H9 (cell line): ENCODE data around the gene SNX30. TPM values are rescaled to one million over a fixed set of nuclear protein-coding genes. Genes with fewer than 3 reads are reported as not detected.

ENCODE experiments used
- DNase-seq: peaks from one replicate; pipeline ENCODE4 v3.0.0-alpha.2; 2017
- H2AFZ ChIP-seq: one replicate; pipeline ENCODE4 v1.6.1; 2013; ENCODE audit warnings: mild to moderate bottlenecking, low read length, control low read depth, moderate library complexity
- H2AK5ac ChIP-seq: 2 replicates; pipeline ENCODE4 v1.6.1; 2013; ENCODE audit warnings: low read length, control low read depth, mixed read lengths; ENCODE audit not compliant: insufficient read length
- H2BK120ac ChIP-seq: one replicate; pipeline ENCODE4 v1.6.1; 2013; ENCODE audit warnings: low read depth, mild to moderate bottlenecking, low read length, control low read depth, inconsistent platforms; ENCODE audit not compliant: poor library complexity, severe bottlenecking
- H2BK12ac ChIP-seq: 2 replicates; pipeline ENCODE4 v1.6.1; 2013; ENCODE audit warnings: low read length, control low read depth, mixed read lengths, low read depth; ENCODE audit not compliant: insufficient read length
- H2BK15ac ChIP-seq: 2 replicates; pipeline ENCODE4 v1.6.1; 2013; ENCODE audit warnings: low read depth, low read length, control low read depth
- H2BK20ac ChIP-seq: one replicate; pipeline ENCODE4 v1.6.1; 2013; ENCODE audit warnings: low read depth, mild to moderate bottlenecking, low read length, control low read depth, inconsistent platforms; ENCODE audit not compliant: poor library complexity, severe bottlenecking
- H2BK5ac ChIP-seq: 2 replicates; pipeline ENCODE4 v1.6.1; 2013; ENCODE audit warnings: low read length, control low read depth, mixed read lengths; ENCODE audit not compliant: insufficient read length
- H3K14ac ChIP-seq: 2 replicates; pipeline ENCODE4 v1.6.1; 2013; ENCODE audit warnings: low read length, control low read depth; ENCODE audit not compliant: insufficient read depth
- H3K18ac ChIP-seq: 2 replicates; pipeline ENCODE4 v1.6.1; 2013; ENCODE audit warnings: low read depth, mild to moderate bottlenecking, mixed read lengths, low read length, control low read depth; ENCODE audit not compliant: insufficient read length
- H3K23ac ChIP-seq: 2 replicates; pipeline ENCODE4 v1.6.1; 2013; ENCODE audit warnings: low read length, control low read depth, mixed read lengths, low read depth; ENCODE audit not compliant: insufficient read length
- H3K23me2 ChIP-seq: 2 replicates; pipeline ENCODE4 v1.6.1; 2013; ENCODE audit warnings: low read depth, mild to moderate bottlenecking, mixed read lengths, low read length, control low read depth; ENCODE audit not compliant: insufficient read length, poor library complexity, severe bottlenecking
- H3K27ac ChIP-seq: 2 replicates; pipeline ENCODE4 v1.5.1; 2013; ENCODE audit warnings: low read length, control low read depth, mixed read lengths, low read depth; ENCODE audit not compliant: insufficient read length
- H3K27me3 ChIP-seq: 2 replicates; pipeline ENCODE4 v1.6.1; 2013; ENCODE audit warnings: low read length, control low read depth, inconsistent platforms; ENCODE audit not compliant: insufficient read depth
- H3K4ac ChIP-seq: 2 replicates; pipeline ENCODE4 v1.6.1; 2013; ENCODE audit warnings: low read depth, mild to moderate bottlenecking, control low read depth, inconsistent platforms, low read length, moderate library complexity
- H3K4me1 ChIP-seq: 2 replicates; pipeline ENCODE4 v1.6.1; 2013; ENCODE audit warnings: low read length, control low read depth, inconsistent platforms; ENCODE audit not compliant: insufficient read depth
- H3K4me2 ChIP-seq: 2 replicates; pipeline ENCODE4 v1.6.1; 2013; ENCODE audit warnings: low read length, control low read depth, mixed read lengths; ENCODE audit not compliant: insufficient read length, insufficient read depth
- H3K56ac ChIP-seq: 2 replicates; pipeline ENCODE4 v1.6.1; 2013; ENCODE audit warnings: low read depth, mild to moderate bottlenecking, mixed read lengths, low read length, control low read depth; ENCODE audit not compliant: insufficient read length
- H3K79me1 ChIP-seq: 2 replicates; pipeline ENCODE4 v1.6.1; 2013; ENCODE audit warnings: low read depth, mild to moderate bottlenecking, moderate library complexity, low read length, control low read depth, inconsistent platforms; ENCODE audit not compliant: insufficient read depth, poor library complexity, severe bottlenecking
- H3K79me2 ChIP-seq: 2 replicates; pipeline ENCODE4 v1.6.1; 2013; ENCODE audit warnings: low read length, control low read depth, inconsistent platforms; ENCODE audit not compliant: insufficient read depth
- H3K9ac ChIP-seq: 2 replicates; pipeline ENCODE4 v1.6.1; 2013; ENCODE audit warnings: low read length, control low read depth, mixed read lengths; ENCODE audit not compliant: insufficient read length; ENCODE audit errors: extremely low read depth
- H3K9me3 ChIP-seq: one replicate; pipeline ENCODE4 v1.6.1; 2013; ENCODE audit warnings: low read depth, low read length, inconsistent platforms; ENCODE audit not compliant: control insufficient read depth
- H3T11ph ChIP-seq: one replicate; pipeline ENCODE4 v1.6.1; 2013; ENCODE audit warnings: mild to moderate bottlenecking, low read length, control low read depth, inconsistent platforms
- H4K20me1 ChIP-seq: one replicate; pipeline ENCODE4 v1.6.1; 2013; ENCODE audit not compliant: control insufficient read depth, insufficient read length, insufficient read depth
- H4K5ac ChIP-seq: 2 replicates; pipeline ENCODE4 v1.6.1; 2013; ENCODE audit warnings: low read depth, mild to moderate bottlenecking, mixed read lengths, low read length, control low read depth; ENCODE audit not compliant: insufficient read length
- H4K8ac ChIP-seq: replicated peaks from 2 replicates; pipeline ENCODE4 v1.6.1; 2013; ENCODE audit warnings: low read length, control low read depth, mixed read lengths, low read depth; ENCODE audit not compliant: insufficient read length
- H4K91ac ChIP-seq: 2 replicates; pipeline ENCODE4 v1.6.1; 2013; ENCODE audit warnings: low read depth, mild to moderate bottlenecking, moderate library complexity, mixed read lengths, low read length, control low read depth; ENCODE audit not compliant: insufficient read length
- H3K27ac Mint-ChIP-seq, 3 experiments: 2 replicates in 2 of 3; 3 replicates in 1 of 3; pipeline ENCODE4 v1.8.0; 2020 to 2021; ENCODE audit warnings: mixed read lengths in 3 of 3, mild to moderate bottlenecking in 1 of 3, moderate library complexity in 1 of 3
- H3K27me3 Mint-ChIP-seq: 2 replicates; pipeline ENCODE4 v1.8.0; 2021; ENCODE audit warnings: low read depth, mild to moderate bottlenecking, moderate library complexity, mixed read lengths
- H3K36me3 Mint-ChIP-seq, 3 experiments: 2 replicates in 2 of 3; 3 replicates in 1 of 3; pipeline ENCODE4 v1.8.0; 2020 to 2021; ENCODE audit warnings: low read depth in 3 of 3, mixed read lengths in 3 of 3; ENCODE audit not compliant: insufficient read depth in 1 of 3
- H3K4me1 Mint-ChIP-seq, 2 experiments: 2 replicates each; pipeline ENCODE4 v1.8.0; 2020; ENCODE audit warnings: mixed read lengths in 2 of 2
- H3K4me3 Mint-ChIP-seq, 2 experiments: 2 replicates in 1 of 2; 3 replicates in 1 of 2; pipeline ENCODE4 v1.8.0; 2020 to 2021; ENCODE audit warnings: mild to moderate bottlenecking in 2 of 2, mixed read lengths in 2 of 2, moderate library complexity in 1 of 2
- H3K9me3 Mint-ChIP-seq, 2 experiments: 2 replicates in 1 of 2; 3 replicates in 1 of 2; pipeline ENCODE4 v1.8.0; 2020; ENCODE audit warnings: mild to moderate bottlenecking in 2 of 2, mixed read lengths in 2 of 2, moderate library complexity in 1 of 2
- WGBS: extraction: QIAGEN DNeasy Blood & Tissue Kit; methylation state at CpG from one replicate; pipeline ENCODE4 v1.1.7; 2013; ENCODE audit warnings: missing lambda C conversion rate, low lambda C conversion rate, mixed read lengths; ENCODE audit not compliant: insufficient read length; ENCODE audit errors: extremely low coverage; 5-methylcytosine and 5-hydroxymethylcytosine counted together
- total RNA-seq: library from RNA; stranded (reverse); gene quantifications from 2 replicates; pipeline ENCODE4 v1.2.1, GENCODE V29; 2021
- TF ChIP-seq, protein P1 (sequence below): fragments of 200-600 bp; sonication (generic); conservative IDR thresholded peaks from 3 replicates; pipeline ENCODE4 v1.8.0; 2021; ENCODE audit warnings: antibody characterized with exemption, mild to moderate bottlenecking

SNX30 gene
- total RNA-seq, 1 experiment from 2014 or later: 10.3 TPM

DNA sequence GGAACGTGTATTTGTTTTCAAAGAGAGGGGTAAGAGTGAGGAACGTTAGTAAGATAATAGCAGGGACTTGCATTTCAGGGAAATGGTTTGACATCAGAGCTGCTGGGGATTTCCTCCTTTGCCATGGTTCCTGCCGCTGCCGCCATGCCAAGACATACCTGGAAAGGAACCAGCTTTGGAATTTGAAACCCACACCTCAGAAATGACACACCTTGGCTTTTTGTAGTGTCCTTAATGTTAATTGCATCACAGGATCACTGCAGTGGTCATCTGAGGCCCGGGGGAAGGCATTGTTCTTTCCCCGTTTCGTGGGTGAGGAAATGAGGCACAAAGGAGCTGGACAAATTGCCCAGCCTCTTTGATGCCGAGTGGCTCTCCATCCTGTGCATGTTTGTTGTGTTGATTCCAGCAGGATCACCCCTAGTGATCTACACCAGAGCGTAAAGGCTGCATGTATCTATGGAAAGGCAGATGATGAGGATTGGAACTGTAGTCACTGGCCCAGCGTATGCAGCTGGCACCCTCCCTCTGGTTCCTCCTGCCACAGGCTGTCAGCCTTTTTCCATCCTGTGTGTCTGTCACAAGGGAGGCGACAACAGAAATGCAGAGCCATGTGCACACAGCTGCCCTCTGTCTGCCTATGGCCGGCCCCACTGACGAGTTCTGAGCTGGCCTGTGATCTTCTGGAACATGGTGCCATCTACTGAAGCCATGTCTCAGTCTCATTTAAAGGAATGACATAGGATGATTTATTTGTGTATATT, 102.4 kb downstream of the SNX30 start:
- Histone ChIP-seq H3K27me3 (no peaks in the 10 kb centered on the region), H2BK12ac (no peak overlapping the region), H2BK15ac (no peak overlapping the region), H4K91ac (no peak overlapping the region), H3K9me3 (no peaks in the 10 kb centered on the region), H2AFZ (no peak overlapping the region), H3K56ac (no peak overlapping the region), H3T11ph (no peak overlapping the region), H3K79me2 (no peaks in the 10 kb centered on the region), H3K4me1 (peaks cover 2% of the 10 kb centered on the region; the same call in 1 of the 2 replicates), H3K4ac (no peak overlapping the region), H2BK120ac (no peak overlapping the region), H2AK5ac (no peak overlapping the region), H3K9ac (no peak overlapping the region), H3K27ac (no peak overlapping the region), H3K79me1 (no peaks in the 10 kb centered on the region), H3K18ac (no peak overlapping the region), H3K23ac (no peak overlapping the region), H4K20me1 (peaks cover 3% of the 10 kb centered on the region), H2BK5ac (no peak overlapping the region), H3K14ac (no peak overlapping the region), H4K8ac (no peak overlapping the region), H3K4me2 (no peak overlapping the region), H3K23me2 (no peaks in the 10 kb centered on the region), H4K5ac (no peak overlapping the region), H2BK20ac (no peak overlapping the region)
- Mint-ChIP-seq H3K4me1 (peaks cover 16 to 18% of the 10 kb centered on the region in 2 experiments), H3K27me3 (no peaks in the 10 kb centered on the region), H3K4me3 (no peak overlapping the region), H3K27ac (no peak overlapping the region), H3K36me3 (peaks cover 0 to 15% (median 0%) of the 10 kb centered on the region in 3 experiments; a peak in 3 of 7 replicates), H3K9me3 (no peaks in the 10 kb centered on the region; a peak in 1 of 5 replicates)
- DNase-seq: no peak
- no CpG with 5 or more reads among the region's 13 CpGs for WGBS
- TF ChIP-seq, protein P1, sequence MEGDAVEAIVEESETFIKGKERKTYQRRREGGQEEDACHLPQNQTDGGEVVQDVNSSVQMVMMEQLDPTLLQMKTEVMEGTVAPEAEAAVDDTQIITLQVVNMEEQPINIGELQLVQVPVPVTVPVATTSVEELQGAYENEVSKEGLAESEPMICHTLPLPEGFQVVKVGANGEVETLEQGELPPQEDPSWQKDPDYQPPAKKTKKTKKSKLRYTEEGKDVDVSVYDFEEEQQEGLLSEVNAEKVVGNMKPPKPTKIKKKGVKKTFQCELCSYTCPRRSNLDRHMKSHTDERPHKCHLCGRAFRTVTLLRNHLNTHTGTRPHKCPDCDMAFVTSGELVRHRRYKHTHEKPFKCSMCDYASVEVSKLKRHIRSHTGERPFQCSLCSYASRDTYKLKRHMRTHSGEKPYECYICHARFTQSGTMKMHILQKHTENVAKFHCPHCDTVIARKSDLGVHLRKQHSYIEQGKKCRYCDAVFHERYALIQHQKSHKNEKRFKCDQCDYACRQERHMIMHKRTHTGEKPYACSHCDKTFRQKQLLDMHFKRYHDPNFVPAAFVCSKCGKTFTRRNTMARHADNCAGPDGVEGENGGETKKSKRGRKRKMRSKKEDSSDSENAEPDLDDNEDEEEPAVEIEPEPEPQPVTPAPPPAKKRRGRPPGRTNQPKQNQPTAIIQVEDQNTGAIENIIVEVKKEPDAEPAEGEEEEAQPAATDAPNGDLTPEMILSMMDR: no peak
